GM12872 (cell line): ENCODE results near the gene BAIAP2.

ENCODE experiments used
- CTCF ChIP-seq: IDR thresholded peaks from 3 replicates; pipeline ENCODE4 v1.5.1; 2011; ENCODE audit warnings: low read depth, mild to moderate bottlenecking, low read length, moderate library complexity; ENCODE audit not compliant: insufficient read depth

The BAIAP2 gene

GRCh38 chr17:81068411-81069134 is 33.6 kb downstream of the BAIAP2 start:
- TF ChIP-seq CTCF: no peak

GRCh38 chr17:81069135-81069645 is 34.2 kb downstream of the BAIAP2 start:
- no peak for TF ChIP-seq CTCF

- no peak for TF ChIP-seq CTCF
These were observed 35.7 kb downstream of the BAIAP2 start for GRCh38 chr17:81070541-81071246.

GRCh38 chr17:81071761-81072741 is 37.1 kb downstream of the BAIAP2 start:
- no peak for TF ChIP-seq CTCF

GRCh38 chr17:81073967-81074839 is 39.3 kb downstream of the BAIAP2 start:
- no peak for TF ChIP-seq CTCF

GRCh38 chr17:81074875-81075274 is 39.9 kb downstream of the BAIAP2 start:
- TF ChIP-seq CTCF: no peak
